Karpas-422 (cell line): Measurements from ENCODE around the gene FASTK. TPM values are rescaled to one million over a fixed set of nuclear protein-coding genes. Genes with fewer than 3 reads are reported as not detected.

Experiments
- DNase-seq: peaks from one replicate; pipeline ENCODE4 v3.0.0-alpha.2; 2015
- H2AFZ ChIP-seq: fragments of 200-600 bp; sonication (generic); 2 replicates; pipeline ENCODE4 v1.6.1; 2014; ENCODE audit warnings: antibody characterized with exemption, low read length, mixed read lengths
- H3K27ac ChIP-seq: fragments of 200-600 bp; sonication (generic); 2 replicates; pipeline ENCODE4 v1.5.1; 2014; ENCODE audit warnings: mild to moderate bottlenecking, low read length, moderate library complexity
- H3K27me3 ChIP-seq: fragments of 200-600 bp; sonication (generic); 2 replicates; pipeline ENCODE4 v1.6.1; 2014; ENCODE audit warnings: low read length, mixed read lengths
- H3K36me3 ChIP-seq: fragments of 200-600 bp; sonication (generic); 2 replicates; pipeline ENCODE4 v1.6.1; 2014; ENCODE audit warnings: low read length, mixed read lengths; ENCODE audit not compliant: insufficient read depth
- H3K4me1 ChIP-seq: fragments of 200-600 bp; sonication (generic); 2 replicates; pipeline ENCODE4 v1.6.1; 2014; ENCODE audit warnings: mild to moderate bottlenecking, low read length, mixed read lengths
- H3K4me2 ChIP-seq: fragments of 200-600 bp; sonication (generic); 2 replicates; pipeline ENCODE4 v1.6.1; 2014; ENCODE audit warnings: low read length, low read depth, mild to moderate bottlenecking; ENCODE audit not compliant: poor library complexity, severe bottlenecking
- H3K4me3 ChIP-seq: fragments of 200-600 bp; sonication (generic); 2 replicates; pipeline ENCODE4 v1.5.1; 2014; ENCODE audit warnings: mild to moderate bottlenecking, antibody characterized with exemption, low read length, mixed read lengths
- H3K79me2 ChIP-seq: fragments of 200-600 bp; sonication (generic); 2 replicates; pipeline ENCODE4 v1.6.1; 2014; ENCODE audit warnings: mild to moderate bottlenecking, low read length, mixed read lengths
- H3K9ac ChIP-seq: fragments of 200-600 bp; sonication (generic); 2 replicates; pipeline ENCODE4 v1.6.0; 2014; ENCODE audit warnings: low read length
- H3K9me2 ChIP-seq: fragments of 200-600 bp; sonication (generic), shearing (Covaris generic); replicated peaks from 2 replicates; pipeline ENCODE4 v1.6.0; 2014; ENCODE audit warnings: mild to moderate bottlenecking, low read length, moderate library complexity; ENCODE audit not compliant: insufficient read depth
- H3K9me3 ChIP-seq: fragments of 300-700, 200-600 bp; sonication (generic); 2 replicates; pipeline ENCODE4 v1.6.1; 2014; ENCODE audit warnings: low read length, mixed read lengths
- H4K20me1 ChIP-seq: fragments of 200-600 bp; sonication (generic); 2 replicates; pipeline ENCODE4 v1.6.1; 2014; ENCODE audit warnings: mild to moderate bottlenecking, antibody characterized with exemption, low read length, low read depth; ENCODE audit not compliant: insufficient read depth
- total RNA-seq: library from RNA; depleted of rRNA; stranded (reverse); fragments of >200 nt; shearing (Covaris generic); gene quantifications from 2 replicates; pipeline ENCODE4 v1.2.3, GENCODE V29; 2014; ENCODE audit warnings: low replicate concordance

The FASTK gene
- total RNA-seq, 1 experiment from 2014 or later: 48.8 TPM

DNA sequence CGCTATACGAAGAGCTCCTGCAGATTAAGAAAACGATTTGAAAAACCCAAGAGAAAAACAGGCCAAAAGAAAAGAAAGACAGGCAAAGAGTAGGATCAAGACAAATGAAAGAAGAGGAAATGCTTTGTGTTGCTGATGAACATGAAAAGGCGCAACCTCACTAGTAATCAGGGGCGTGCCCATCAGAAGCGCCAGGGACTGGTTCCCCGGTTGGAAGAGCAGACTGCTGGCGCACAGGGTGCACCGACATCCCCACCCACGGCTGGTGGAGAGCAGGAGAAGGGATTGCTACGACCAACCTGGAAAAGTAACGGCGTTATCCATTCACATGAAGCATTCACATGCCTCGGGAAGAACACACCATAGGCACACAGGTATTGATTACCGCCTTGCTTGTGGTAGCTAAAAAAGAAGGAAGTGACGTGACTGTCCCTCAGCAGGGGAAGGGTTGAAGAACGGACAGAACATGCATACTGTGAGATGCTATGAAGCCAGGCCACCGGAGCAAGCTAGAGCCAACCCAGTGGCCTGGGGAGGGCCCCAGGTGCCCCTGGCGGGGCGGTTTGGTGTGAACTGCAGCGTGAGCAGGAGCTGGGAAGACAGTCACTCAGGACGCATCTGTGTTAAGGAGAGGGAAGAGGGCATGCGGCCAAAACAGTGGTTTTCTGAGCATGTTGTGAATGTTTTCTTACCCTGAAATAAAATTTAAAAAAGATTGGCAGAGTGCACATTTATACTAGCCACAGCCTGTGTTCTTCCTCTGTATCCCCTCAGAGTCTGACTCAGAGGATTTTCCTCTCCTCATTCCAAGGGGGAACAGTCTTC lies 24.0 kb upstream of the FASTK start:
- no peak overlapping the region for H3K4me2 ChIP-seq
- H3K27ac ChIP-seq: no peak overlapping the region
- H3K4me3 ChIP-seq: no peak overlapping the region
- H3K9me3 ChIP-seq: no peaks in the 10 kb centered on the region
- H3K36me3 ChIP-seq: no peaks in the 10 kb centered on the region
- H2AFZ ChIP-seq: no peak overlapping the region
- no peaks in the 10 kb centered on the region for H3K4me1 ChIP-seq
- no peaks in the 10 kb centered on the region for H3K79me2 ChIP-seq
- no peaks in the 10 kb centered on the region for H3K9me2 ChIP-seq
- no peak for DNase-seq
- H3K27me3 ChIP-seq: no peaks in the 10 kb centered on the region
- no peaks in the 10 kb centered on the region for H4K20me1 ChIP-seq
- no peak overlapping the region for H3K9ac ChIP-seq

DNA sequence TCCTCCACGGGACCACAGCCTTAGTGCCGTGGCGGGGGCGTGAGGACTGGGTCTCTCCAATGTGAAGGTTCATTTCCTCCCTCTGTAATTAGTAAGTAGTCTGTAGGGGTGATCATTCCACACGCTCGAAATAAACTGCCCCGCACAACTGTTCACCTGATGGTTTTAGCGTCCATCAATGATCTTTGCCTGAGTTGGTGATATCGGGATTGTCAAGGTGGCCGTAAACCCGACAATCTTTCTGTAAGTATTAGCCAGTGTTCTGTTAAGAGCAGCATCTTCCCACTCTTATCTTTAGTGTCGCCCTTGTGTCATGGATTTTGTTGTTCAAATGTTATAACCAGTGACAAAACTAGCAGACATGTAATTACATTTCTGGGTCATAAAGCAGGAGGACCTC lies 23.4 kb upstream of the FASTK start:
- Histone ChIP-seq H4K20me1 (no peaks in the 10 kb centered on the region), H3K79me2 (no peaks in the 10 kb centered on the region), H3K27me3 (no peaks in the 10 kb centered on the region)

DNA sequence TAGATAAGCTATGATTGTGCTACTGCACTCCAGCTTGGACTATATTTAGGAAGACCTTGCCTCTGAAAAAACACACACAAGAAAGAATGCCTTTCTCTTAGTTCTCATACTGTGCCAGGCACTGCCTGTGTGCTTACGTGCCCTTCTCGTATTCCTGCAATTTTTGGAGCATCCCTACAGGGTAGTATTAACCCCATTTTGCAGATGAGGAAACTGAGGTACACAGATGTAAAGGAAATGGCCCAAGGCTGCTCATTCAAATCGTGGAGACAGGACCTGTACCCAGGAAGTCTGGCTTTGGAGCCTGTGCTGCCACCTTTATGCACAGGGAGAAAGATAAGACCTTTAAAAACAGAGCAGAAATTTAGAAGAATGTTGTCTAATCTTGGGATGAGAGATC lies 22.4 kb upstream of the FASTK start:
- no peak overlapping the region for H3K4me2 ChIP-seq
- H3K27ac ChIP-seq: no peak overlapping the region
- DNase-seq: no peak
- H4K20me1 ChIP-seq: no peaks in the 10 kb centered on the region
- no peaks in the 10 kb centered on the region for H3K36me3 ChIP-seq
- no peak overlapping the region for H3K4me3 ChIP-seq
- no peaks in the 10 kb centered on the region for H3K4me1 ChIP-seq
- H3K79me2 ChIP-seq: no peaks in the 10 kb centered on the region
- H3K9ac ChIP-seq: no peak overlapping the region
- no peaks in the 10 kb centered on the region for H3K27me3 ChIP-seq
- no peak overlapping the region for H2AFZ ChIP-seq
- no peaks in the 10 kb centered on the region for H3K9me2 ChIP-seq
- H3K9me3 ChIP-seq: no peaks in the 10 kb centered on the region

More for the DNA sequence above, 23.4 kb upstream of the FASTK start:
- no peak for DNase-seq
- Histone ChIP-seq H3K27ac (no peak overlapping the region), H3K36me3 (no peaks in the 10 kb centered on the region), H3K4me1 (no peaks in the 10 kb centered on the region), H3K9ac (no peak overlapping the region), H3K4me3 (no peak overlapping the region), H2AFZ (no peak overlapping the region), H3K9me3 (no peaks in the 10 kb centered on the region), H3K9me2 (no peaks in the 10 kb centered on the region), H3K4me2 (no peak overlapping the region)

DNA sequence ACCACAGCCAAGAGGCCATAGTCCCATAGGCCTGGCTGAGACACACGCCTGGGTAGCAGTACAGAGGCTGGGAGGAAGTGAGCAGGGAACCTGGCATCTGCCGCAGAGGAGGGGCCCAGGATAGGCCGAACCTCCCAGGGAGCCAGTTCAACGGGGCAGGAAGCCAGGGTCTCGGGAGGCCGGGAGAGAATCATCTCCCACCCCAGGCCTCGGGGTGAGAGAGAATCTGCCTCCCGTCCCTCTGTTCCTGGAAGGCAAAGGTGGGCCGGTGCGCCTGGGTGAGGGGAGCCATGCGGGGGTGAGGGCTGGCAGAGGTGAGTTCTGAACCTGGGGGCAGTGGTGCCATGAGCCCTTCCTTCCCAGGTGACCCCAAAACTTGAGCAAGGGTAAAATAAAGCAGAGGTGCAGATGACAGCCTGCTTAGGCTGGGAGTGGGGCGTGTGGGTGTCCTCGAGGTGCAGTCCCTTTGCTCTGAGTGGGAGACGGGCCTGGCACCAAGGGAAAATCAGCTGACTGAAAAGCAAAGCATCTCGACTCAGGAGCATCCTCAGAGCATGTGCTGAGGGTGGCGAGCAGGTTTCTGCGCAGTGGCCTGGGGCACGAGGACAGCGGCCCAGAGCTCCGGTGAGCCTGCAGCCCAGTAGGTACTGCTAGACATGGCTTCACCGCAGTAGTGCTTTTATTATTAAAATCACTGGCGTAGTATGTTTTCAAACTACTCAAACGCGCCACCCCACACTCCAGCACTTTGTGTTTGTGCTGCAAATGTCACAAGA lies 21.2 kb upstream of the FASTK start:
- no peaks in the 10 kb centered on the region for H4K20me1 ChIP-seq
- DNase-seq: no peak
- no peak overlapping the region for H3K27ac ChIP-seq
- no peaks in the 10 kb centered on the region for H3K9me2 ChIP-seq
- no peaks in the 10 kb centered on the region for H3K36me3 ChIP-seq
- H3K27me3 ChIP-seq: no peaks in the 10 kb centered on the region
- H3K4me2 ChIP-seq: no peak overlapping the region
- H3K4me3 ChIP-seq: no peak overlapping the region
- H3K9me3 ChIP-seq: no peaks in the 10 kb centered on the region
- H3K79me2 ChIP-seq: no peaks in the 10 kb centered on the region
- no peaks in the 10 kb centered on the region for H3K4me1 ChIP-seq
- H2AFZ ChIP-seq: no peak overlapping the region
- no peak overlapping the region for H3K9ac ChIP-seq

DNA sequence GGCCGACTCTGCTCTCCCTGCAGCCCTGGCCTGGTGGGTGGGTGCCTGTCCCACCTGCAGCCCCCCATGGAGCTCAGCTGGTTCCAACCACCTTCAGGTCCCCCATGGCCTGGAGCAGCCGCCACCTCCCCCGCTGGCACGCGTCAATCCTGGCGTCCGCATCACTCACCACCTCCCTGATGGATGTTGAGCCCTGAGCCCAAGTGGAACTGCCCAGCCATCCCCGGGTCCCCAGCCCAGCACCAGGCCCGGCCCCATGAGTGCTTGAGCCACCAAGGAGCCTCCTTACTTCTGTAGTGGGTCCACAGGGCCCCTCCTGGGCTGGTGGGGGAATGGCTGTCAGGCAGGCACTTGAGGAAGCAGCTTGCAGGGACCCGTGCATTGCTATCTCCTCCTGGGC lies 20.3 kb upstream of the FASTK start:
- no peak overlapping the region for H2AFZ ChIP-seq
- no peak overlapping the region for H3K9ac ChIP-seq
- no peaks in the 10 kb centered on the region for H3K27me3 ChIP-seq
- H3K4me2 ChIP-seq: no peak overlapping the region
- no peaks in the 10 kb centered on the region for H3K79me2 ChIP-seq
- DNase-seq: no peak
- no peak overlapping the region for H3K4me3 ChIP-seq
- H3K9me3 ChIP-seq: no peaks in the 10 kb centered on the region
- H3K4me1 ChIP-seq: no peaks in the 10 kb centered on the region
- no peaks in the 10 kb centered on the region for H3K36me3 ChIP-seq
- H3K27ac ChIP-seq: no peak overlapping the region
- H3K9me2 ChIP-seq: no peaks in the 10 kb centered on the region
- no peaks in the 10 kb centered on the region for H4K20me1 ChIP-seq

DNA sequence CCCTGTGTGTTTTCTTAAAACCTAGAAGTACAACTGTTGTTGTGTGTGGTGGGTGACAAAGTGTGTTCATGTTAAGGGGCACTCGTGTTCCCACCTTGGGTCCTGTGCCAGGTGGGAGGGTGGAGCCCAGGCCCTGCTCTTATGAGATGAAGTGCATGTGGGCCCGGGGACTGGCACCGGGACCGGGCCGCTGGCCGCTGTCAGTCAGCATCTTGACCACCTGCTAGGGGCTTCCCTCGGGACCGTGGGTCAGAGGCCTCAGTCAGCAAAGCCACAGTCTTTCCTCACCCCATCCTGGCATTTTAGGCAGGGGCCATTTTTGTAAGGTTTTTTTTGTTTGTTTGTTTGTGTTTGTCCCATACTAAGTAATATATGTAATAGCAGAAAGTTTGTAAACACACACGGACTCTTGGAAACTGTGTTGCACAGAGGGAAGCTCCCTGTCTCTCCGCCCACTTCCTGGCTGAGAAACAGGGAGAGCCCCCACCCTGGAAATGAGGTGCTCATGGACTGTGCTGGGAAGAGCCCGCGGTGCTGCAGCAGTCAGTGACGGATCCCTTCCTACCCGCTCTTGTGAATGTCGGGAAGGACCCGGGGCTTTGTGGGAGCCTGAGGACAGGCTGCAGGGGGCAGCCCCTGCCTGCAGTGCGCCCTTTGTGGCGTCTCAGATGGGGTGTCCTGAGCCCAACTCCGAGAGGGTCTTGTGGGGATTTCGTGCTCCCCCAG lies 19.0 kb upstream of the FASTK start:
- Histone ChIP-seq H3K9ac (no peak overlapping the region), H3K4me3 (no peak overlapping the region), H3K9me3 (no peaks in the 10 kb centered on the region), H3K4me1 (no peaks in the 10 kb centered on the region), H3K4me2 (no peak overlapping the region), H3K79me2 (no peaks in the 10 kb centered on the region), H3K27ac (no peak overlapping the region), H2AFZ (no peak overlapping the region), H3K36me3 (no peaks in the 10 kb centered on the region), H3K9me2 (no peaks in the 10 kb centered on the region), H4K20me1 (no peaks in the 10 kb centered on the region), H3K27me3 (no peaks in the 10 kb centered on the region)
- DNase-seq: no peak

DNA sequence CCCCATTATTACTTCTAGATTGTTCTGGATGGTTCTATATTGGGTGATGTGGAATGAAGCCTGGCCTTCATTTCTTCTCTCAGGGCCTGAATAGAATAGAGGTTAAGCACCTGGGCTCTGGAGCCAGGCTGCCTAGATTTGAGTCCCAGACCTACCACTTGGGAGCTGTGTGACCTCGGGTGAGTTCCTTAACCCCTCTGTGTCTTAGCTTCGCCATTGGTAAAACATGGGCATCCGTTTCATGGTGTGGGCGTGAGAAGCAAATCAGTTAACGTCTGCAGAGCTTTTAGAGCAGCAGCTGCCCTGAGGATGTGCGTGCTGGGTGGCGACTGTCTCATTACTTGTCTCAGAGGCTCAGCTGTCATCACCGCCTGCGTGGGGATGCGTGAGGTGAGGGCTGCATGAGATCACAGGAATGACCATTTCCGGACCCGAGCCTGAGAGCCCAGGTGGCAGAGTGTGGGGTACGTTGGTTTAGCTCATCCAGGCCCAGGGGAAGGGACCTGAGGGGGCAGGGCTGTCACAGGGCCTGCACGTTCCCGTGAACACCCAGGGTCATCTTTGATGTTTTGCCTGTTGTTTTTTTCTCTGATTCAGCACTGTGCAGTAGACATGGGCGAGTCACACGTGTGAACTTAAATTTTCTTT lies 15.3 kb upstream of the FASTK start:
- H2AFZ ChIP-seq: no peak overlapping the region
- H3K4me3 ChIP-seq: no peak overlapping the region
- H3K4me2 ChIP-seq: no peak overlapping the region
- no peaks in the 10 kb centered on the region for H3K9me3 ChIP-seq
- H3K9ac ChIP-seq: no peak overlapping the region
- H3K9me2 ChIP-seq: no peaks in the 10 kb centered on the region
- no peaks in the 10 kb centered on the region for H3K36me3 ChIP-seq
- DNase-seq: no peak
- no peak overlapping the region for H3K27ac ChIP-seq
- H4K20me1 ChIP-seq: no peaks in the 10 kb centered on the region
- H3K4me1 ChIP-seq: no peaks in the 10 kb centered on the region
- H3K79me2 ChIP-seq: no peaks in the 10 kb centered on the region
- no peaks in the 10 kb centered on the region for H3K27me3 ChIP-seq
